GM20000 (cell line): ENCODE results near the gene CDK19.

ENCODE experiments used
- DNase-seq: peaks from one replicate; pipeline ENCODE4 v3.0.0; 2012; ENCODE audit warnings: low spot score
- CTCF ChIP-seq: IDR thresholded peaks from 2 replicates; pipeline ENCODE4 v1.5.1; 2012; ENCODE audit warnings: mild to moderate bottlenecking, control low read depth; ENCODE audit errors: extremely low read depth, missing control alignments

The CDK19 gene

GRCh38 chr6:110646419-110646698 is 168.9 kb downstream of the CDK19 start:
- no peak for TF ChIP-seq CTCF
- DNase-seq: no peak

GRCh38 chr6:110645685-110646418 is 169.4 kb downstream of the CDK19 start:
- no peak for TF ChIP-seq CTCF

GRCh38 chr6:110643175-110643574 is 172.1 kb downstream of the CDK19 start:
- no peak for TF ChIP-seq CTCF
- no peak for DNase-seq

More at GRCh38 chr6:110645685-110646418, 169.4 kb downstream of the CDK19 start:
- no peak for DNase-seq

GRCh38 chr6:110642711-110643110 is 172.6 kb downstream of the CDK19 start:
- DNase-seq: no peak
- no peak for TF ChIP-seq CTCF

- TF ChIP-seq CTCF: no peak
- no peak for DNase-seq
Observed at GRCh38 chr6:110636781-110637180, 178.5 kb downstream of the CDK19 start.

- no peak for TF ChIP-seq CTCF
Observed at GRCh38 chr6:110635096-110635495, 180.2 kb downstream of the CDK19 start.

GRCh38 chr6:110633731-110634213 is 181.5 kb downstream of the CDK19 start:
- DNase-seq: no peak
- no peak for TF ChIP-seq CTCF

More at GRCh38 chr6:110635096-110635495, 180.2 kb downstream of the CDK19 start:
- DNase-seq: no peak
